Spleen (tissue), 11 donors: Measurements from ENCODE around the gene DIP2C. TPM values are rescaled to one million over a fixed set of nuclear protein-coding genes. Genes with fewer than 3 reads are reported as not detected.

Experiments used
- DNase-seq: peaks from one replicate; pipeline ENCODE4 v3.0.0-alpha.2; 2020
- H3K27ac ChIP-seq, 8 donors: fragments of 200-600 bp; sonication (generic) in 7 of 8; 1 replicate in 4 of 8; 2 replicates in 4 of 8; pipeline versions ENCODE4 v1.5.0 to v1.8.0; 2016 to 2021; ENCODE audit warnings: inconsistent platforms in 4 of 8, mild to moderate bottlenecking in 4 of 8, moderate library complexity in 1 of 8
- H3K27me3 ChIP-seq, 7 donors: fragments of 200-600 bp; sonication (generic) in 6 of 7; replicated peaks in 1 of 7; 1 replicate in 4 of 7; 2 replicates in 3 of 7; pipeline versions ENCODE4 v1.5.0 to v1.8.0; 2016 to 2021; ENCODE audit warnings: inconsistent platforms in 3 of 7, mild to moderate bottlenecking in 1 of 7
- H3K36me3 ChIP-seq, 6 donors: fragments of 200-600 bp; sonication (generic) in 5 of 6; 1 replicate in 4 of 6; 2 replicates in 2 of 6; pipeline versions ENCODE4 v1.5.0 to v1.8.0; 2016 to 2021; ENCODE audit warnings: inconsistent platforms in 2 of 6
- H3K4me1 ChIP-seq, 6 donors: fragments of 200-600 bp; sonication (generic) in 5 of 6; 1 replicate in 3 of 6; 2 replicates in 3 of 6; pipeline versions ENCODE4 v1.5.0 to v1.8.0; 2016 to 2021; ENCODE audit warnings: inconsistent platforms in 3 of 6
- H3K4me3 ChIP-seq, 8 donors: fragments of 200-600 bp; sonication (generic) in 7 of 8; 1 replicate in 4 of 8; 2 replicates in 4 of 8; pipeline versions ENCODE4 v1.5.0 to v1.8.0; 2016 to 2021; ENCODE audit warnings: inconsistent platforms in 4 of 8, mild to moderate bottlenecking in 4 of 8, moderate library complexity in 2 of 8
- H3K9me3 ChIP-seq, 8 donors: fragments of 200-600 bp; sonication (generic) in 7 of 8; 1 replicate in 4 of 8; 2 replicates in 4 of 8; pipeline versions ENCODE4 v1.5.0 to v1.8.0; 2016 to 2021; ENCODE audit warnings: inconsistent platforms in 4 of 8
- CTCF ChIP-seq, 11 experiments: fragments of 200-600 bp in 7 of 11; fragments of 450-650 bp in 4 of 11; sonication (generic) in 4 of 11; IDR thresholded peaks in 8 of 11; conservative IDR thresholded peaks in 3 of 11; 1 replicate in 7 of 11; 2 replicates in 4 of 11; pipeline versions ENCODE4 v1.4.0 to v1.8.0; 2016 to 2021; ENCODE audit warnings: antibody characterized with exemption in 11 of 11, inconsistent platforms in 4 of 11, mild to moderate bottlenecking in 1 of 11
- POLR2A ChIP-seq, 3 donors: fragments of 450-650 bp; IDR thresholded peaks; one replicate each; pipeline ENCODE4 v1.5.1; 2017; ENCODE audit warnings: antibody characterized with exemption in 3 of 3, mild to moderate bottlenecking in 1 of 3
- POLR2AphosphoS5 ChIP-seq, 3 donors: sonication (generic); formaldehyde crosslinking; IDR thresholded peaks; one replicate each; pipeline ENCODE4 v1.5.1; 2017; ENCODE audit warnings: antibody characterized with exemption in 3 of 3
- WGBS, 5 donors: extraction: QIAGEN DNeasy Blood & Tissue Kit in 3 of 5; methylation state at CpG; one replicate each; pipeline versions ENCODE4 v1.1.5 to v1.1.7; 2013 to 2018; 5-methylcytosine and 5-hydroxymethylcytosine counted together
- intact Hi-C: fragments of 100-400 bp; cut with DNase I; formaldehyde crosslinking; loops from one replicate; pipeline ENCODE4 v1.15.0; 2023; ENCODE audit warnings: low total_unique reads
- polyA plus RNA-seq, 3 donors: library from polyadenylated mRNA; stranded (reverse); fragments of 200-250 nt; gene quantifications; one replicate each; pipeline ENCODE4 v1.2.1, GENCODE V29; 2013
- total RNA-seq, 7 donors: library from RNA; depleted of rRNA in 3 of 7; stranded (reverse); fragments of >200 nt in 3 of 7; fragmentation: NEBNext Ultra II Directional in 4 of 7; extraction: Animal tissue kit (Norgen Biotek cat#: 25700) in 4 of 7; gene quantifications; one replicate each; pipeline versions ENCODE4 v1.1.0 to v1.2.1, GENCODE V29; 2016 to 2021
- donor health status: healthy with polysubstance abuse.
- donor health status: DM: no; HTN: no; CAD: no; lungs with moderate emphysema.
- donor health status: DM: no; HTN: no; CAD: no.
- donor health status: Bipolar disorder and iron deficiency.
- donor health status: healthy.
- donor health status: DM: no; HTN: no; CAD: no.
- donor health status: DM: yes; HTN: yes; CAD: no.

Gene DIP2C
- total and polyA plus RNA-seq, 10 donors = 2.2 to 13.1 (median 9.0) TPM

GRCh38 chr10:352476-353235, 336.8 kb downstream of the DIP2C start:
- no peak overlapping the region for H3K4me3 ChIP-seq
- 88 to 94% (median 90%) methylated on average over 20 to 21 of the region's 21 CpGs for whole genome bisulfite sequencing, 5 donors
- no peaks in the 10 kb centered on the region for H3K9me3 ChIP-seq
- peak; percentile 59 for DNase-seq
- H3K36me3 ChIP-seq = peaks cover 0 to 81% (median 13%) of the 10 kb centered on the region in 6 donors
- H3K4me1 ChIP-seq = no peaks in the 10 kb centered on the region
- intact Hi-C loops = no loop called here
- H3K27ac ChIP-seq = no peak overlapping the region
- TF ChIP-seq POLR2AphosphoS5 (IDR thresholded peaks at IDR 0.05) (no peak), POLR2A (IDR thresholded peaks at IDR 0.05) (no peak), CTCF (IDR thresholded peaks at IDR 0.05 in 8 of 11, conservative IDR thresholded peaks at IDR 0.05 in 3 of 11) (no peak)
- no peaks in the 10 kb centered on the region for H3K27me3 ChIP-seq

- H3K36me3 ChIP-seq = peaks cover 0 to 73% (median 13%) of the 10 kb centered on the region in 6 donors
- no peaks in the 10 kb centered on the region for H3K4me1 ChIP-seq
- peak; percentile 73 for DNase-seq
- no peak for TF ChIP-seq CTCF (IDR thresholded peaks at IDR 0.05 in 8 of 11, conservative IDR thresholded peaks at IDR 0.05 in 3 of 11)
- TF ChIP-seq POLR2AphosphoS5 (IDR thresholded peaks at IDR 0.05) = no peak
- TF ChIP-seq POLR2A (IDR thresholded peaks at IDR 0.05) = no peak
- H3K4me3 ChIP-seq = no peak overlapping the region
- intact Hi-C loops = no loop called here
- 84 to 92% (median 87%) methylated on average over 13 of the region's 13 CpGs for WGBS, 5 donors
- no peak overlapping the region for H3K27ac ChIP-seq
- no peaks in the 10 kb centered on the region for H3K9me3 ChIP-seq
- H3K27me3 ChIP-seq = no peaks in the 10 kb centered on the region
These were observed 337.6 kb downstream of the DIP2C start for GRCh38 chr10:351770-352334.

GRCh38 chr10:350981-351501, 338.4 kb downstream of the DIP2C start:
- Histone ChIP-seq H3K4me3 (no peak overlapping the region), H3K36me3 (peaks cover 0 to 65% (median 13%) of the 10 kb centered on the region in 6 donors), H3K9me3 (no peaks in the 10 kb centered on the region), H3K27ac (no peak overlapping the region), H3K27me3 (no peaks in the 10 kb centered on the region), H3K4me1 (no peaks in the 10 kb centered on the region)
- intact Hi-C loops = no loop called here
- 91 to 95% (median 93%) methylated on average over 35 of the region's 35 CpGs for WGBS, 5 donors
- DNase-seq = peak; percentile 69
- TF ChIP-seq CTCF (IDR thresholded peaks at IDR 0.05 in 8 of 11, conservative IDR thresholded peaks at IDR 0.05 in 3 of 11) (no peak), POLR2A (IDR thresholded peaks at IDR 0.05) (no peak), POLR2AphosphoS5 (IDR thresholded peaks at IDR 0.05) (no peak)

- intact Hi-C loops = no loop called here
- peak; percentile 72 for DNase-seq
- Histone ChIP-seq H3K4me3 (no peak overlapping the region), H3K27me3 (no peaks in the 10 kb centered on the region), H3K36me3 (peaks cover 0 to 57% (median 6%) of the 10 kb centered on the region in 6 donors), H3K9me3 (no peaks in the 10 kb centered on the region), H3K4me1 (no peaks in the 10 kb centered on the region), H3K27ac (no peak overlapping the region)
- TF ChIP-seq POLR2A (IDR thresholded peaks at IDR 0.05) (no peak), CTCF (IDR thresholded peaks at IDR 0.05 in 8 of 11, conservative IDR thresholded peaks at IDR 0.05 in 3 of 11) (no peak), POLR2AphosphoS5 (IDR thresholded peaks at IDR 0.05) (no peak)
- WGBS, 5 donors = 95 to 98% (median 96%) methylated on average over 19 to 24 of the region's 24 CpGs
These were observed 340.4 kb downstream of the DIP2C start for GRCh38 chr10:349081-349480.
